ENCODE measurements around the gene SKIL.

SKIL gene

DNA sequence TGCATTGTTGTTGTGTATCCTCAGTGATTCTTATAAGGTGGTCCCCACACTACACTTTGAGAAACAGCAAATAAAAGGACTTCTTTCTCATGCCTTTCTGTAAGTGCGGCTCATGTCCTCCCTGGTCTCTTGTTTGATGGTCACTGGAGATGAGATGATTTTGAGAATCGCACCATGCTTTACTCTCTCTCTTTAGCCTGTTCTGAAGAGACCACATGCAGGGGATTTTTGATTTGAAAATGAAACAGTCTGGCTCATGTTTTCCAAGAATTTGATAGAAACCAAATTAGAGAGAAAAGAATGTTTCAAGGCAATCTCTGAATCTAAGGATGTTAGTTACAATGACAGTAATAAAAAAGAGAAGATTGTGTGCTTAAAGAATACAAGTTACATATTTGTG is 79.2 kb downstream of the SKIL start:
- no peak for DNase-seq (ENCODE audit: low read depth in 3 of 3)

DNA sequence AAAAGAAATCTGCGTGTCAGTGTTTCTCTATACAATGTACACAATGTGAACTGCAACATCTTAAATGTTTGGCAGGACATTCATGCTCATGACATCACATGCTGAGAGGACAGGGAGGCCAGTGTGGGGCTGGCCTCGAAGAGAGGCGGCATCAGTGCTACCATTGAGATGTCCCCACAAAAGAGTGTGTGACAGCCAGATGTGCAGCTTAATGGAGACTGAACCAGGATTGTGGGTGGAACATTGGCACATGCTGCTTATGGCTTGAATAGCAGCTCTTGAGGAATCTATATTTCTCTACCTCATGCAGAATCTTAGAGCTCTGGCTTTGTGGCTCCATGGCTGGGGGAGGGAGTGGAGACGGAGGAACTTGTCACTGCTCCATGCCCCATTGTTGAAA is 79.7 kb downstream of the SKIL start:
- DNase-seq (ENCODE audit: low read depth in 3 of 3): no peak

DNA sequence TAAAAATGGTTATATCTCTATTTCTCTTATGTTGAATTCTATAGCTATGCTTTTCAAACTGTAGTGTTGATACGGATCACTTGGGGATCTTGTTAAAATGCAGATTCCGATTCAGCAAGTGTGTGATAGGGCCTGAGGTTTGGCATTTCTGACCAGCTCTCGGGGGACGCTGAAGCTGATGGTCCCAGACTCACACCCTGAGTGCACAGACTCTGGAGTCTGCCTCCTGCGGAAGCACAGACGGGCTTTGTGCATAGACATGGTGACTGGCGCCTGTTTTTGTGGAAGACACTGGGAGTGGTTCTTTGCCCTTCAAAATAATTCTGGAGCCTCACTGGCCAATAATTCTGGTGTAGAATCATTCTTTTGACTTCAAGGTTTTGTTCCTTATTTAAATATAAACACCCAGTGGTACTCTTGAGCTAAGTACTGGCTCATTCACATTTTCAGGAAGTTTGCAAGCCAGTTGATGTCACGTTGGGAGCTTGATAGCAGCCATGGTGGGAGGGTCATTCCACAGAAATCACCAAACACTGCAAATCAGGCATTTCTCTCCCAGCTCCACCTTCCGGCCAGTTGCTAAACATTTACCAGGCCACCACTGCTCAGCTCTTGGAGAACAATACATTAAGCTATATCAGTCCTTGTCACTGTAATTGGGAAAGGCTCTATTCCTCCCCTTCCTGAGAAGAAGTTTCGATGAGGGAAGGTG is 80.3 kb downstream of the SKIL start:
- DNase-seq (ENCODE audit: low read depth in 3 of 3): no peak

GRCh38 chr3:170438836-170439235 is 81.3 kb downstream of the SKIL start:
- DNase-seq (ENCODE audit: low read depth in 3 of 3): no peak

DNA sequence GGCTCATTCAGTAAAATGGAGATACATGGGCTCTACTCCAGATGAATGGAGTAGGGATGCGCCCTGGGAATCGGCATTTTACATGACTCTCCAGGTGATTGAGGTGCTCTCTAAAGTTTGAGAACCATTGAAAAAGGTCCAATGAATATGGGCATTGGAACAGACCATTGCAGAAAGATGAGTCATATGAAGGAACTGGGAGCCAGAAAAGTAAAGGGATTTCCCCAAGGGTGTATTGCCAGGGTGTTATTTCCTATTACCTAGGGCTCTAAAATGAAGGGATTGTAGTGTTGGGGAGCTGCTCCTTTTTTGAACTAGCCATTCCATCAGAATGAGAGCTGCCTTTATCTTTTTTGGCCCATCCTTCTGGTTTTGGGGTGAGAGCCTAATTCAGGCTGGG is 82.8 kb downstream of the SKIL start:
- DNase-seq (ENCODE audit: low read depth in 3 of 3): no peak

GRCh38 chr3:170441412-170441811 is 83.9 kb downstream of the SKIL start:
- no peak for DNase-seq (ENCODE audit: low read depth in 3 of 3)

DNA sequence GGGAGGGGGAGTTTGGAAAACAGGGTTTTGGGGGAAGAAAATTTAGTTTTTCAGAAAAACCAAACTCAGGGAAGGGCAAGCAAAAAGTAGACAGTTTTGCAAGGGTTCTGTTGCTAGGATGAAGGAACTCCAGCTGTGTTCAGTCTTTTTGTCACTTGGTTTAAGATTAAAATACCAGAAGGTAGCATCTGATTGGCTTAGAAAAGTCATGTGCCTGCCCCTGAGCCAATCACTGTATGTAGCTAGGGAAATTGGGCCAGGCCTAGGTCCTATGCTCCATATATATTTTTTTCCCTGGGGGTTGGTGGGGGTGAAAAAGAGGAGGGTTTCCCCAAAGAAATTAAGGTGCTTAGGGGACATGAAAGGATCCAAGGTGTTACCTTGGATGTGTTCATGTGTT is 85.4 kb downstream of the SKIL start:
- no peak for DNase-seq (ENCODE audit: low read depth in 3 of 3)

DNA sequence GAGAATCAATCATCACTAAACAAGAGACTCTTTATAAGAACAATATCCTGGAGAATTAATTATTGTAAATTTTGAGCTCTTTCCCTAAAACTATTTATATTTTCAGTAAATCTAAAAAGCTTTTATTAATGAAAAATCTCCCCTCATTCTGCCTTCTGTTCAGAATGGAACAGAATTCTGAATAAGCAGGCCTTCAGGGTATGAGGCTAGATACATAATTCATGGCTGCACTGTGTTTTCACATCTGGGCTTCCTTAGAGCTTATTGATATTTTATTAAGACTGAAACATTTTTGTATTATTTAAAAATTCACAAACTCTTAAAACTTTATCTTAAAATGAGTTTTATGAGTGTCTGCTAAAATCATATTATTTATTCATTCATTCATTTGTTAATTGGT is 85.9 kb downstream of the SKIL start:
- no peak for DNase-seq (ENCODE audit: low read depth in 3 of 3)

All from stimulated activated CD4-positive, alpha-beta T cell treated with anti-CD3 and anti-CD28 coated beads, TNF-alpha, amount 100 ng/mL, for 24 hours (primary cell).